Activated T-cell treated with anti-CD3 and anti-CD28 coated beads for 1 hour (primary cell): ENCODE results near the gene ARHGEF16.

Source experiments
- DNase-seq: peaks from one replicate; pipeline ENCODE4 v3.0.0-alpha.2; 2020; ENCODE audit warnings: low read depth

ARHGEF16 gene

DNA sequence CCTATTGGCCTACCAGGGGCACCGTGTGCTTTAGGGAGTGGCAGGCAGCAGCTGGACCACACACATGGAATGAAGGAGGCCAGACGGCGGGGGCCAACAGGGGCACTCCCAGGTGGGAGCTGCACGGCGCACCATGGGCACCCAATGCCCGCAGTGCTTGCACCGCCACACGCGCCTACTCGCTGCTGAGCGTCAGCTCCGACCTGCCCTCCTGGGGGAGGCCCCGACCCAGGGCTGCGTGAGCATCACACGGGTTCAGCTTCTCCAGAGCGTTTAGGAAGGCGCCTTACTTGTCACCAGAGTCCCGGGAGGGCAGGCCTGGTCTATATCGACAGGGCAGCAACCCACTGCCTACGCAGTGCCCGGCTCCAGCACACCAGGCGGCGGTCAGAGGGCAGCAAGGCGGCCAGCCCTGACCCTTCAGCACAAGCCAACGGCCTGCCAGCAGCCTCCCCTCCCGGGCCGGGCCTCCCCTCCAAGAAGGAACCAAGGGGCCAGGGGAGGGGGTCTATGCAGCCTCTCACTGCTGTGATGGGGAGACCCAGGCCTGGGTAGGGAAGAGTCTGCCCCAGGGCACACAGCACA is 64.9 kb downstream of the ARHGEF16 start:
- DNase-seq, result no peak

DNA sequence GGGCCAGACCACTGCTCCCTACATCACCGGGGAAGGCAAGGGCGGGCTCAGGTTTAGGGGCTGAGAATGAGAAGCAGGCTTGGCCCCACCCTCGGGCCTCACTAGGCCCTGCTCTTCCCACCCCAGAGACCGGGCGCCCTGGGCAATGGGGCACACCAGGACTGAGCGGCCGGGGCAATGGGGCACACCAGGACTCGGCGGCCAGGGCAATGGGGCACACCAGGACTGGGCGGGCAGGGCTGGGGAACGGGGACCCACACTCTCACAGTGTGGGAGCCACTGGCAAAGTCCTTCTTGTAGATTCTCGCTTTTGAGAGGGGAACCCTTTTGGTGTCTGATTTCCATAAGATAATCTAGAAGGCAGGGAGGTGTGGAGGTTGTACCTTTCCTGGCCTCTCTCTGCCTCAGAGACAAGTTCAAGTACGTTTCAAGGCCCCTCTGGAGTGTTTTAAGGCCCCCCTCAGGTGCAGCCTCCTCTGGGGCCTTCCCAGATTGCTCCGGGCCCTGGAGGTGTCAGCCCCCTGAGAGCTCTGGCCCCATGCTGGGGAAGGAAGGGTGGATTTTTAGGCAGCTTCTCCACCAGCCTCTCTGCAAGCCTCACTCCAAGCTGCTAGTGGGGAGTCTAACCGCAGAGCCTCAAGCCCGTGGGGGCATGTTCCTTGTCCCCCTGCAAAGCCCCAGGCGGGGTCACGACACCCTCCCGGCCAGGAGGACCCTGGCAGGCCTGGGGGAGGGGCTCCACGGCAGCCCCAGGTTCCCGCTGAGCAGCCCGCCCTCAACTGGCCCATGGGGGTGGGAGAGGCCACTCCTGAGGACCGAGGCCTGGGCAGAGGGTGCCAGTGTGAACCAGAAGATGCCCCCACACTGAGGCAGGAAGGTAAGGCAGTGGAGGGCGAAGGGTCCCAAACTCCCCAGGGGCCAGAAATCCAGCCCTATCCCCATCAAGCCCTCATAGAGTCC is 66.2 kb downstream of the ARHGEF16 start:
- DNase-seq, result no peak

DNA sequence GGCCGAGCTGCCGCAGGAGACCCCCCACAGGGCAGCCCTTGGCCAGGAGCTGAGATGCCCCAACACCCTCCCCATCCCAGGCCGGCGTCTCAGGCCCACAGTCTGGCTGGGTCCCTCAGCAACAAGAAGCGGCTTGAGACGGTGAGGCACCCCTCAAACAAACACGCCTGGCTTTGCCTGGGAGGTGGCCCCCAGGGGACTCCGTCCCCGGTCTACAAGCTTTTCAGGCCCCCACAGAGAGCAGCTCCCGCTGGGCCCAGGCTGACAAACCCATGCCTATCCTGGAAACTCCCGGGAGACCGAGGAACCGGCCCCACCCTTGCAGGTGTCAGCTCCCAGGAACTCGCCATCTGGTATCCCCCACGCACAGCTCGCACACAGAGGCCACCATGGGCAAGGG is 67.0 kb downstream of the ARHGEF16 start:
- no peak for DNase-seq

DNA sequence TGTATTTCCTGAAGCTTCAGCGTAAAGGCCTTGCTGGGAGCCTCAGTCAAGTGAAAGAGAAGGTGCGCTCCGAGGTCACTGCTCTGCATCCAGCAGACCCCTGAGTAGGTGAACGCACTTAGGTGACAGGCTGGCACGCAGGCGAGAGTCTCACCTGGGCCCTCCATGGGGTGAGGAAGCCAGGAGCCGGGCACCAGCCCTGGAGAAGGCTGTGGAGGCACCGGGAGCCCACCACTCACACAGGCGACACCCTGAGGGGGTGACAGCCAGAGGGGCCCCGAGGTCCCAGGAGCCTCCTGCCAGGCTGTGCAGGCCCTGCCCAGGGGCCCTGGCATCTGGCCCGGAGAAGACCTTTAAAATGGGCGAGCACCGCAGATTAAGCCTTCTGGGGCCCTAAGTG is 67.6 kb downstream of the ARHGEF16 start:
- DNase-seq, result no peak

DNA sequence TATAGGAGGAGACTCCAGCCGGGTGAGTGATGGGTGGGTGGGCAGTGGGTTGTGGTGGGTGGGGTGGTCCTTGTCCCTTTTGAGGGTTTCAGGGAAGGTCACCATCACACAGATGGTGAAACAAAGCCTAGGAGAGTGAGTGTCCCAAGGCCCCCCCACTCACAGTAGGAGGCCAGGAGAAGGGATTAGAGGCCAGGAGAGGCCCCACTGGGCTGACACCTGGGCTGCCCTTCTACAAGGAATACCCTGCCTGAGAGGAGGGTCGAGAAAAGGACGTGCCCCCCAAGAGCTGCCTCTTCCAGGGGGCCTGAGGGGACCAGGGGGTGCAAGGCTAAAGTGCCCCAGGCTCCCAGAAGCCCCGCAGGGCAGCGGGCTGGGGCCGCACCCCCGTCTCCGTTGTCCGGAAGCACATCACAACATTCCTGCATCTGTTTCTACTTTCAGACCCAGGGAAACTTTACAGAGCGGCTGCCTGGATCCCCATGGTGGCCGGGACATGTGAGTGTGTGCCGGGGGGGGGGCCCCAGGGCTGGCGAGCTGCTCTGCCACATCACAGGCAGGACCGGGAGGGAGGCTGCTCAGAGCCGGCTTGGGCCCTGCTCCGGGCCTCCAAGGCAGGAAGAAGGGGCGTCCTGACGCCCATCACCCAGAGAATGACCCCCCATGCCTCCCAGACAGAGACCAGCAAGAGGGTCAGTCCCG is 68.2 kb downstream of the ARHGEF16 start:
- no peak for DNase-seq

GRCh38 chr1:3523980-3524379 is 69.5 kb downstream of the ARHGEF16 start:
- DNase-seq, result no peak

GRCh38 chr1:3524556-3525203 is 70.2 kb downstream of the ARHGEF16 start:
- no peak for DNase-seq

- no peak for DNase-seq
Observed at GRCh38 chr1:3525551-3526482, 71.4 kb downstream of the ARHGEF16 start.

GRCh38 chr1:3527774-3528173 is 73.3 kb downstream of the ARHGEF16 start:
- no peak for DNase-seq

GRCh38 chr1:3529099-3529729 is 74.7 kb downstream of the ARHGEF16 start:
- DNase-seq, result no peak

GRCh38 chr1:3530086-3530925 is 75.8 kb downstream of the ARHGEF16 start:
- no peak for DNase-seq
